H9 (cell line): ENCODE data around the gene LMLN. TPM values are rescaled to one million over a fixed set of nuclear protein-coding genes. Genes with fewer than 3 reads are reported as not detected.

ENCODE experiments used
- DNase-seq: peaks from one replicate; pipeline ENCODE4 v3.0.0-alpha.2; 2017
- H2AFZ ChIP-seq: one replicate; pipeline ENCODE4 v1.6.1; 2013; ENCODE audit warnings: mild to moderate bottlenecking, low read length, control low read depth, moderate library complexity
- H2AK5ac ChIP-seq: 2 replicates; pipeline ENCODE4 v1.6.1; 2013; ENCODE audit warnings: low read length, control low read depth, mixed read lengths; ENCODE audit not compliant: insufficient read length
- H2BK120ac ChIP-seq: one replicate; pipeline ENCODE4 v1.6.1; 2013; ENCODE audit warnings: low read depth, mild to moderate bottlenecking, low read length, control low read depth, inconsistent platforms; ENCODE audit not compliant: poor library complexity, severe bottlenecking
- H2BK12ac ChIP-seq: 2 replicates; pipeline ENCODE4 v1.6.1; 2013; ENCODE audit warnings: low read length, control low read depth, mixed read lengths, low read depth; ENCODE audit not compliant: insufficient read length
- H2BK15ac ChIP-seq: 2 replicates; pipeline ENCODE4 v1.6.1; 2013; ENCODE audit warnings: low read depth, low read length, control low read depth
- H2BK20ac ChIP-seq: one replicate; pipeline ENCODE4 v1.6.1; 2013; ENCODE audit warnings: low read depth, mild to moderate bottlenecking, low read length, control low read depth, inconsistent platforms; ENCODE audit not compliant: poor library complexity, severe bottlenecking
- H2BK5ac ChIP-seq: 2 replicates; pipeline ENCODE4 v1.6.1; 2013; ENCODE audit warnings: low read length, control low read depth, mixed read lengths; ENCODE audit not compliant: insufficient read length
- H3K14ac ChIP-seq: 2 replicates; pipeline ENCODE4 v1.6.1; 2013; ENCODE audit warnings: low read length, control low read depth; ENCODE audit not compliant: insufficient read depth
- H3K18ac ChIP-seq: 2 replicates; pipeline ENCODE4 v1.6.1; 2013; ENCODE audit warnings: low read depth, mild to moderate bottlenecking, mixed read lengths, low read length, control low read depth; ENCODE audit not compliant: insufficient read length
- H3K23ac ChIP-seq: 2 replicates; pipeline ENCODE4 v1.6.1; 2013; ENCODE audit warnings: low read length, control low read depth, mixed read lengths, low read depth; ENCODE audit not compliant: insufficient read length
- H3K23me2 ChIP-seq: 2 replicates; pipeline ENCODE4 v1.6.1; 2013; ENCODE audit warnings: low read depth, mild to moderate bottlenecking, mixed read lengths, low read length, control low read depth; ENCODE audit not compliant: insufficient read length, poor library complexity, severe bottlenecking
- H3K27ac ChIP-seq: 2 replicates; pipeline ENCODE4 v1.5.1; 2013; ENCODE audit warnings: low read length, control low read depth, mixed read lengths, low read depth; ENCODE audit not compliant: insufficient read length
- H3K27me3 ChIP-seq: 2 replicates; pipeline ENCODE4 v1.6.1; 2013; ENCODE audit warnings: low read length, control low read depth, inconsistent platforms; ENCODE audit not compliant: insufficient read depth
- H3K4ac ChIP-seq: 2 replicates; pipeline ENCODE4 v1.6.1; 2013; ENCODE audit warnings: low read depth, mild to moderate bottlenecking, control low read depth, inconsistent platforms, low read length, moderate library complexity
- H3K4me1 ChIP-seq: 2 replicates; pipeline ENCODE4 v1.6.1; 2013; ENCODE audit warnings: low read length, control low read depth, inconsistent platforms; ENCODE audit not compliant: insufficient read depth
- H3K4me2 ChIP-seq: 2 replicates; pipeline ENCODE4 v1.6.1; 2013; ENCODE audit warnings: low read length, control low read depth, mixed read lengths; ENCODE audit not compliant: insufficient read length, insufficient read depth
- H3K56ac ChIP-seq: 2 replicates; pipeline ENCODE4 v1.6.1; 2013; ENCODE audit warnings: low read depth, mild to moderate bottlenecking, mixed read lengths, low read length, control low read depth; ENCODE audit not compliant: insufficient read length
- H3K79me1 ChIP-seq: 2 replicates; pipeline ENCODE4 v1.6.1; 2013; ENCODE audit warnings: low read depth, mild to moderate bottlenecking, moderate library complexity, low read length, control low read depth, inconsistent platforms; ENCODE audit not compliant: insufficient read depth, poor library complexity, severe bottlenecking
- H3K79me2 ChIP-seq: 2 replicates; pipeline ENCODE4 v1.6.1; 2013; ENCODE audit warnings: low read length, control low read depth, inconsistent platforms; ENCODE audit not compliant: insufficient read depth
- H3K9ac ChIP-seq: 2 replicates; pipeline ENCODE4 v1.6.1; 2013; ENCODE audit warnings: low read length, control low read depth, mixed read lengths; ENCODE audit not compliant: insufficient read length; ENCODE audit errors: extremely low read depth
- H3K9me3 ChIP-seq: one replicate; pipeline ENCODE4 v1.6.1; 2013; ENCODE audit warnings: low read depth, low read length, inconsistent platforms; ENCODE audit not compliant: control insufficient read depth
- H3T11ph ChIP-seq: one replicate; pipeline ENCODE4 v1.6.1; 2013; ENCODE audit warnings: mild to moderate bottlenecking, low read length, control low read depth, inconsistent platforms
- H4K20me1 ChIP-seq: one replicate; pipeline ENCODE4 v1.6.1; 2013; ENCODE audit not compliant: control insufficient read depth, insufficient read length, insufficient read depth
- H4K5ac ChIP-seq: 2 replicates; pipeline ENCODE4 v1.6.1; 2013; ENCODE audit warnings: low read depth, mild to moderate bottlenecking, mixed read lengths, low read length, control low read depth; ENCODE audit not compliant: insufficient read length
- H4K8ac ChIP-seq: replicated peaks from 2 replicates; pipeline ENCODE4 v1.6.1; 2013; ENCODE audit warnings: low read length, control low read depth, mixed read lengths, low read depth; ENCODE audit not compliant: insufficient read length
- H4K91ac ChIP-seq: 2 replicates; pipeline ENCODE4 v1.6.1; 2013; ENCODE audit warnings: low read depth, mild to moderate bottlenecking, moderate library complexity, mixed read lengths, low read length, control low read depth; ENCODE audit not compliant: insufficient read length
- H3K27ac Mint-ChIP-seq, 3 experiments: 2 replicates in 2 of 3; 3 replicates in 1 of 3; pipeline ENCODE4 v1.8.0; 2020 to 2021; ENCODE audit warnings: mixed read lengths in 3 of 3, mild to moderate bottlenecking in 1 of 3, moderate library complexity in 1 of 3
- H3K27me3 Mint-ChIP-seq: 2 replicates; pipeline ENCODE4 v1.8.0; 2021; ENCODE audit warnings: low read depth, mild to moderate bottlenecking, moderate library complexity, mixed read lengths
- H3K36me3 Mint-ChIP-seq, 3 experiments: 2 replicates in 2 of 3; 3 replicates in 1 of 3; pipeline ENCODE4 v1.8.0; 2020 to 2021; ENCODE audit warnings: low read depth in 3 of 3, mixed read lengths in 3 of 3; ENCODE audit not compliant: insufficient read depth in 1 of 3
- H3K4me1 Mint-ChIP-seq, 2 experiments: 2 replicates each; pipeline ENCODE4 v1.8.0; 2020; ENCODE audit warnings: mixed read lengths in 2 of 2
- H3K4me3 Mint-ChIP-seq, 2 experiments: 2 replicates in 1 of 2; 3 replicates in 1 of 2; pipeline ENCODE4 v1.8.0; 2020 to 2021; ENCODE audit warnings: mild to moderate bottlenecking in 2 of 2, mixed read lengths in 2 of 2, moderate library complexity in 1 of 2
- H3K9me3 Mint-ChIP-seq, 2 experiments: 2 replicates in 1 of 2; 3 replicates in 1 of 2; pipeline ENCODE4 v1.8.0; 2020; ENCODE audit warnings: mild to moderate bottlenecking in 2 of 2, mixed read lengths in 2 of 2, moderate library complexity in 1 of 2
- total RNA-seq: library from RNA; stranded (reverse); gene quantifications from 2 replicates; pipeline ENCODE4 v1.2.1, GENCODE V29; 2021
- TF ChIP-seq, protein P1 (sequence below): fragments of 200-600 bp; sonication (generic); conservative IDR thresholded peaks from 3 replicates; pipeline ENCODE4 v1.8.0; 2021; ENCODE audit warnings: antibody characterized with exemption, mild to moderate bottlenecking

LMLN gene
- total RNA-seq, 1 experiment from 2014 or later, result 3.8 TPM

DNA sequence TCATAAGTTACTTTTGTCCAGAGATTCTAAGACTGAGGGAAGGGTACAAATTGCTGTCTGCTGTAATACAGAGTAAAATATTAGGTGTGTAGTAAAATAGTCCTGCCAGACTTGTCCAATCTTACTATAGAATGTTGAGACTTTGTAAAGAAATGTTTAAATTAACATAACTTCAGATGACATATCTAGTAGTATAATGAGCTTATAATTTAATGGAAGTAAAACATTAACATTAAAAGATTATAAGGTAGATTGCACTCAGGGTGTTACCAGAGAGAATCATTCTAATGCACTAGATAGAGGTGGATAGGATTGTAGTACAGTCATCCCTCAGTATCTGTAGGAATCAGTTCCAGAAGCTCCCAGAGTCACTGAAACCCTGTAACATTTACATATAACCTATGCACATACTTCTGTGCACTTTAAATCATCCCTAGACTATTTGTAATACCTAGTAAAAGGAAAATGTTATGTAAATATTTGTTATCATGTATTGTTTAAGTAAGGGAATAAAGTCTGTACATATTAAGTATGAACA, 130.8 kb downstream of the LMLN start:
- H4K5ac ChIP-seq, result no peak overlapping the region
- H4K20me1 ChIP-seq, result no peaks in the 10 kb centered on the region
- H3K4me3 Mint-ChIP-seq, result no peak overlapping the region
- no peaks in the 10 kb centered on the region for H3K27me3 ChIP-seq
- no peak overlapping the region for H3K14ac ChIP-seq
- H3K23me2 ChIP-seq, result no peaks in the 10 kb centered on the region
- no peak overlapping the region for H3K18ac ChIP-seq
- no peaks in the 10 kb centered on the region for H3K36me3 Mint-ChIP-seq
- H3K27ac ChIP-seq, result no peak overlapping the region
- H3K4me1 Mint-ChIP-seq, result no peaks in the 10 kb centered on the region
- no peaks in the 10 kb centered on the region for H3K9me3 Mint-ChIP-seq
- H3K9me3 ChIP-seq, result no peaks in the 10 kb centered on the region
- no peak overlapping the region for H4K91ac ChIP-seq
- TF ChIP-seq, protein P1, sequence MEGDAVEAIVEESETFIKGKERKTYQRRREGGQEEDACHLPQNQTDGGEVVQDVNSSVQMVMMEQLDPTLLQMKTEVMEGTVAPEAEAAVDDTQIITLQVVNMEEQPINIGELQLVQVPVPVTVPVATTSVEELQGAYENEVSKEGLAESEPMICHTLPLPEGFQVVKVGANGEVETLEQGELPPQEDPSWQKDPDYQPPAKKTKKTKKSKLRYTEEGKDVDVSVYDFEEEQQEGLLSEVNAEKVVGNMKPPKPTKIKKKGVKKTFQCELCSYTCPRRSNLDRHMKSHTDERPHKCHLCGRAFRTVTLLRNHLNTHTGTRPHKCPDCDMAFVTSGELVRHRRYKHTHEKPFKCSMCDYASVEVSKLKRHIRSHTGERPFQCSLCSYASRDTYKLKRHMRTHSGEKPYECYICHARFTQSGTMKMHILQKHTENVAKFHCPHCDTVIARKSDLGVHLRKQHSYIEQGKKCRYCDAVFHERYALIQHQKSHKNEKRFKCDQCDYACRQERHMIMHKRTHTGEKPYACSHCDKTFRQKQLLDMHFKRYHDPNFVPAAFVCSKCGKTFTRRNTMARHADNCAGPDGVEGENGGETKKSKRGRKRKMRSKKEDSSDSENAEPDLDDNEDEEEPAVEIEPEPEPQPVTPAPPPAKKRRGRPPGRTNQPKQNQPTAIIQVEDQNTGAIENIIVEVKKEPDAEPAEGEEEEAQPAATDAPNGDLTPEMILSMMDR, result no peak
- H2BK5ac ChIP-seq, result no peak overlapping the region
- no peak overlapping the region for H2AFZ ChIP-seq
- no peak overlapping the region for H3T11ph ChIP-seq
- no peak overlapping the region for H2BK12ac ChIP-seq
- H3K9ac ChIP-seq, result no peak overlapping the region
- no peak overlapping the region for H2BK120ac ChIP-seq
- H3K4me2 ChIP-seq, result no peak overlapping the region
- H3K27me3 Mint-ChIP-seq, result peaks cover 72% of the 10 kb centered on the region
- no peaks in the 10 kb centered on the region for H3K79me1 ChIP-seq
- H3K23ac ChIP-seq, result no peak overlapping the region
- H2BK20ac ChIP-seq, result no peak overlapping the region
- no peak overlapping the region for H2BK15ac ChIP-seq
- H3K56ac ChIP-seq, result no peak overlapping the region
- no peak overlapping the region for H3K27ac Mint-ChIP-seq
- no peak for DNase-seq
- H4K8ac ChIP-seq, result no peak overlapping the region
- no peaks in the 10 kb centered on the region for H3K79me2 ChIP-seq
- no peaks in the 10 kb centered on the region for H3K4me1 ChIP-seq
- no peak overlapping the region for H2AK5ac ChIP-seq
- H3K4ac ChIP-seq, result no peak overlapping the region
